Measurements from ENCODE around the gene SUN5.

- TF ChIP-seq CTCF (IDR thresholded peaks at IDR 0.05; ENCODE audit: extremely low read depth in 1 of 2, insufficient read depth in 1 of 2, low read depth in 1 of 2, low read length in 2 of 2): no peak
- no peak for TF ChIP-seq POLR2A (IDR thresholded peaks at IDR 0.05; ENCODE audit: low read depth, low read length)
- no peak for TF ChIP-seq MAX (IDR thresholded peaks at IDR 0.05; ENCODE audit: insufficient read depth, insufficient read length)
- TF ChIP-seq MYC (IDR thresholded peaks at IDR 0.05; ENCODE audit: low read depth, low read length): no peak
- no peak for TF ChIP-seq POLR2AphosphoS5 (IDR thresholded peaks at IDR 0.05; ENCODE audit: insufficient read depth, low read depth, low read length)
- TF ChIP-seq EZH2 (IDR thresholded peaks at IDR 0.05; ENCODE audit: borderline replicate concordance, low read depth, low read length, severe bottlenecking): no peak
- TF ChIP-seq JUN (IDR thresholded peaks at IDR 0.05; ENCODE audit: borderline replicate concordance, insufficient read depth, insufficient read length, low read depth): no peak
Measured at GRCh38 chr20:32997431-32997830, 6.8 kb downstream of the SUN5 start.
